ENCODE data around the gene C1orf159. TPM values are rescaled to one million over a fixed set of nuclear protein-coding genes. Genes with fewer than 3 reads are reported as not detected.
"Not testable (repeated sequence)": the region's sequence is repeated elsewhere in the genome, so short reads cannot be mapped to it uniquely, and the experiment has no call there.

The C1orf159 gene
- total RNA-seq, 1 experiment from 2014 or later, result 32.4 TPM

- Mint-ChIP-seq H3K36me3 (ENCODE audit: insufficient read depth, unreplicated experiment) (peaks cover 23% of the 10 kb centered on the region), H3K27me3 (ENCODE audit: unreplicated experiment) (no peaks in the 10 kb centered on the region), H3K4me3 (ENCODE audit: low read depth, unreplicated experiment) (peak overlapping the region; percentile 46), H3K27ac (ENCODE audit: unreplicated experiment) (peak overlapping the region; percentile 92), H3K4me1 (ENCODE audit: low read depth, unreplicated experiment) (peaks cover 15% of the 10 kb centered on the region), H3K9me3 (ENCODE audit: low read depth, unreplicated experiment) (peaks cover 2% of the 10 kb centered on the region)
- CTCF ChIA-PET, result no interaction called here
- TF ChIP-seq CTCF (IDR thresholded peaks at IDR 0.05; ENCODE audit: unreplicated experiment), result no peak
- peak; percentile 75 for DNase-seq
- no TSS peak for BruUV-seq (replicated peaks)
- intact Hi-C loops (cut with micrococcal nuclease; ENCODE audit: unreplicated experiment), result no loop called here
Observed at GRCh38 chr1:1109743-1110142, 6.1 kb downstream of the C1orf159 start.

GRCh38 chr1:1106510-1107221 is 9.2 kb downstream of the C1orf159 start:
- intact Hi-C loops (cut with micrococcal nuclease; ENCODE audit: unreplicated experiment), result no loop called here
- peaks cover 17% of the 10 kb centered on the region for H3K36me3 Mint-ChIP-seq (ENCODE audit: insufficient read depth, unreplicated experiment)
- DNase-seq, result no peak
- H3K4me1 Mint-ChIP-seq (ENCODE audit: low read depth, unreplicated experiment), result peaks cover 15% of the 10 kb centered on the region
- H3K27me3 Mint-ChIP-seq (ENCODE audit: unreplicated experiment), result no peaks in the 10 kb centered on the region
- CTCF ChIA-PET, result no interaction called here
- H3K4me3 Mint-ChIP-seq (ENCODE audit: low read depth, unreplicated experiment), result no peak overlapping the region
- BruUV-seq (replicated peaks), result no TSS peak
- no peak overlapping the region for H3K27ac Mint-ChIP-seq (ENCODE audit: unreplicated experiment)
- TF ChIP-seq CTCF (IDR thresholded peaks at IDR 0.05; ENCODE audit: unreplicated experiment), result no peak
- no peaks in the 10 kb centered on the region for H3K9me3 Mint-ChIP-seq (ENCODE audit: low read depth, unreplicated experiment)

- H3K9me3 Mint-ChIP-seq (ENCODE audit: low read depth, unreplicated experiment); H3K4me3 Mint-ChIP-seq (ENCODE audit: low read depth, unreplicated experiment); H3K27ac Mint-ChIP-seq (ENCODE audit: unreplicated experiment); DNase-seq; H3K27me3 Mint-ChIP-seq (ENCODE audit: unreplicated experiment); CTCF ChIA-PET; H3K36me3 Mint-ChIP-seq (ENCODE audit: insufficient read depth, unreplicated experiment); BruUV-seq (replicated peaks); H3K4me1 Mint-ChIP-seq (ENCODE audit: low read depth, unreplicated experiment); intact Hi-C loops (cut with micrococcal nuclease; ENCODE audit: unreplicated experiment): not testable (repeated sequence)
Observed at GRCh38 chr1:1104152-1104551, 11.7 kb downstream of the C1orf159 start.

- peaks cover 12% of the 10 kb centered on the region for H3K36me3 Mint-ChIP-seq (ENCODE audit: insufficient read depth, unreplicated experiment)
- intact Hi-C loops (cut with micrococcal nuclease; ENCODE audit: unreplicated experiment), result no loop called here
- BruUV-seq (replicated peaks), result no TSS peak
- H3K9me3 Mint-ChIP-seq (ENCODE audit: low read depth, unreplicated experiment), result peaks cover 4% of the 10 kb centered on the region
- no peaks in the 10 kb centered on the region for H3K27me3 Mint-ChIP-seq (ENCODE audit: unreplicated experiment)
- CTCF ChIA-PET, result no interaction called here
- TF ChIP-seq CTCF (IDR thresholded peaks at IDR 0.05; ENCODE audit: unreplicated experiment), result no peak
- no peaks in the 10 kb centered on the region for H3K4me1 Mint-ChIP-seq (ENCODE audit: low read depth, unreplicated experiment)
- no peak for DNase-seq
- no peak overlapping the region for H3K27ac Mint-ChIP-seq (ENCODE audit: unreplicated experiment)
- no peak overlapping the region for H3K4me3 Mint-ChIP-seq (ENCODE audit: low read depth, unreplicated experiment)
Observed at GRCh38 chr1:1101503-1101902, 14.4 kb downstream of the C1orf159 start.

GRCh38 chr1:1100296-1100695 is 15.6 kb downstream of the C1orf159 start:
- no peaks in the 10 kb centered on the region for H3K4me1 Mint-ChIP-seq (ENCODE audit: low read depth, unreplicated experiment)
- CTCF ChIA-PET, result no interaction called here
- H3K27me3 Mint-ChIP-seq (ENCODE audit: unreplicated experiment), result no peaks in the 10 kb centered on the region
- BruUV-seq (replicated peaks), result no TSS peak
- no peak overlapping the region for H3K27ac Mint-ChIP-seq (ENCODE audit: unreplicated experiment)
- peaks cover 12% of the 10 kb centered on the region for H3K36me3 Mint-ChIP-seq (ENCODE audit: insufficient read depth, unreplicated experiment)
- no peak overlapping the region for H3K4me3 Mint-ChIP-seq (ENCODE audit: low read depth, unreplicated experiment)
- intact Hi-C loops (cut with micrococcal nuclease; ENCODE audit: unreplicated experiment), result no loop called here
- peaks cover 4% of the 10 kb centered on the region for H3K9me3 Mint-ChIP-seq (ENCODE audit: low read depth, unreplicated experiment)
- TF ChIP-seq CTCF (IDR thresholded peaks at IDR 0.05; ENCODE audit: unreplicated experiment), result no peak
- no peak for DNase-seq

All from Calu3 (cell line).